Heart left ventricle (tissue), 16 donors: ENCODE data around the gene TRIM33. TPM values are rescaled to one million over a fixed set of nuclear protein-coding genes. Genes with fewer than 3 reads are reported as not detected.

Experiments
- ATAC-seq, 4 donors: fragments of 200-7000 bp; cut with Tn5 transposase; one replicate each; pipeline ENCODE4 v1.9.1; 2020 to 2022; ENCODE audit warnings: moderate library complexity in 4 of 4, mild to moderate bottlenecking in 3 of 4, moderate number of reproducible peaks in 1 of 4
- DNase-seq, 5 donors: peaks; one replicate each; pipeline ENCODE4 v3.0.0-alpha.2; 2020
- H3K27ac ChIP-seq, 12 donors: fragments of 200-600 bp; sonication (generic) in 4 of 12; one replicate each; pipeline versions ENCODE4 v1.5.0 to v1.8.0; 2016 to 2022; ENCODE audit warnings: mild to moderate bottlenecking in 2 of 12
- H3K27me3 ChIP-seq, 9 donors: fragments of 200-600 bp; sonication (generic) in 2 of 9; one replicate each; pipeline versions ENCODE4 v1.5.1 to v1.8.0; 2016 to 2022; ENCODE audit warnings: mild to moderate bottlenecking in 3 of 9
- H3K36me3 ChIP-seq, 9 donors: fragments of 200-600 bp; sonication (generic) in 2 of 9; one replicate each; pipeline versions ENCODE4 v1.5.0 to v1.8.0; 2018 to 2022; ENCODE audit warnings: mild to moderate bottlenecking in 2 of 9
- H3K4me1 ChIP-seq, 12 donors: fragments of 200-600 bp; sonication (generic) in 4 of 12; one replicate each; pipeline versions ENCODE4 v1.5.0 to v1.8.0; 2016 to 2022; ENCODE audit warnings: mild to moderate bottlenecking in 3 of 12
- H3K4me3 ChIP-seq, 12 donors: fragments of 200-600 bp; sonication (generic) in 4 of 12; one replicate each; pipeline versions ENCODE4 v1.5.0 to v1.8.0; 2017 to 2022; ENCODE audit warnings: mild to moderate bottlenecking in 9 of 12, moderate library complexity in 4 of 12
- H3K9me3 ChIP-seq, 12 donors: fragments of 200-600 bp; sonication (generic) in 4 of 12; one replicate each; pipeline versions ENCODE4 v1.5.0 to v1.8.0; 2016 to 2022; ENCODE audit warnings: mild to moderate bottlenecking in 1 of 12
- POLR2A ChIP-seq, 2 donors: fragments of 450-650 bp; IDR thresholded peaks; one replicate each; pipeline ENCODE4 v1.6.1; 2017; ENCODE audit warnings: antibody characterized with exemption in 2 of 2, mild to moderate bottlenecking in 2 of 2, moderate library complexity in 2 of 2
- WGBS, 4 donors: extraction: QIAGEN DNeasy Blood & Tissue Kit in 2 of 4; methylation state at CpG; one replicate each; pipeline versions ENCODE4 v1.1.5 to v1.1.7; 2013 to 2018; 5-methylcytosine and 5-hydroxymethylcytosine counted together
- intact Hi-C, 10 donors: fragments of 100-400 bp; cut with DNase I; formaldehyde crosslinking; loops; one replicate each; pipeline versions ENCODE4 v1.11.1 to v1.14.2; 2022
- polyA plus RNA-seq, 2 donors: library from polyadenylated mRNA; stranded (reverse); fragments of 200-250 nt; gene quantifications; one replicate each; pipeline ENCODE4 v1.2.3, GENCODE V29; 2013
- total RNA-seq, 9 donors: library from RNA; depleted of rRNA in 2 of 9; stranded (reverse); fragments of >200 nt in 2 of 9; fragmentation: NEBNext Ultra II Directional in 3 of 9; extraction: Animal tissue kit (Norgen Biotek cat#: 25700) in 3 of 9; gene quantifications; one replicate each; pipeline versions ENCODE4 v1.1.0 to v1.2.4, GENCODE V29; 2016 to 2023
- TF ChIP-seq, protein P1 (sequence below), 12 donors: fragments of 200-600 bp; sonication (generic) in 4 of 12; IDR thresholded peaks; one replicate each; pipeline versions ENCODE4 v1.5.0 to v1.8.0; 2018 to 2022; ENCODE audit warnings: antibody characterized with exemption in 12 of 12, mild to moderate bottlenecking in 5 of 12
- donor health status: ischemic (EF 13 %, LVEDD 7.1; RV severe dilation, severe dysfunction).
- donor health status: healthy with polysubstance abuse.
- donor health status: DM: no; HTN: yes; CAD: no.
- donor health status: DM: no; HTN: no; CAD: no.
- donor health status: ischemic (EF 25% LVEDD 6.9; RV normal size, moderate dysfunction).
- donor health status: ischemic (EF 25% LVEDD 5.7; RV mildly dilated, moderate dysfunction).
- donor health status: healthy.
- donor health status: DM: yes; HTN: yes; CAD: no.
- donor health status: ischemic (EF 35%, LVEDD 5.7; RV mildly dilated, moderate dysfunction).
- donor health status: nonischemic (EF 11% LVEDD 7.7; RV severe dilation, severe dysfunction).
- donor health status: DM: yes; HTN: yes; CAD: no.
- donor health status: PGD.
- donor health status: ischemic (EF 29% LVEDD 5.4; RV normal size, mild dysfunction).
- donor health status: nonischemic (EF 23%, LVEDD 6.1; RV moderate dilation, normal function).

TRIM33 gene
- total and polyA plus RNA-seq, 11 donors = 6.1 to 30.8 (median 17.3) TPM

DNA sequence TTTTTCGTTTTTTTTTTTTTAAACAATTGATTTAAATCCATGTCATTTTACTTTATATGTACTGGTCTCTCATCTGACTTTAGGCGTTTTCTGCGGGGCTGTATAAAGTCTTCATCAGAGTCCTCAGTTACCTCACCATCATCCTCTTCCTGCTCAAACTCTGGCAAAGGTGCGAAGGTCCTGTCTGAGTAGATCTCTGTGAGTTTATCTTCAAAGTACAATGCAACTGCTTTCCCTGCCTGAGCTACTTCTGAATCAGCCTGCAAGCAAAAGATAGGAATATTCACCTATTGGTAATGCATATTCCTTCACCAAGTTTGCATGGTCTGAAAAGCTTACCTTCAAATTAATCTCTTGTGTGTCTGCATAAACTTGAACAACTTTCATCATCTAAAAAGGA is 113.4 kb downstream of the TRIM33 start:
- TF ChIP-seq, protein P1, sequence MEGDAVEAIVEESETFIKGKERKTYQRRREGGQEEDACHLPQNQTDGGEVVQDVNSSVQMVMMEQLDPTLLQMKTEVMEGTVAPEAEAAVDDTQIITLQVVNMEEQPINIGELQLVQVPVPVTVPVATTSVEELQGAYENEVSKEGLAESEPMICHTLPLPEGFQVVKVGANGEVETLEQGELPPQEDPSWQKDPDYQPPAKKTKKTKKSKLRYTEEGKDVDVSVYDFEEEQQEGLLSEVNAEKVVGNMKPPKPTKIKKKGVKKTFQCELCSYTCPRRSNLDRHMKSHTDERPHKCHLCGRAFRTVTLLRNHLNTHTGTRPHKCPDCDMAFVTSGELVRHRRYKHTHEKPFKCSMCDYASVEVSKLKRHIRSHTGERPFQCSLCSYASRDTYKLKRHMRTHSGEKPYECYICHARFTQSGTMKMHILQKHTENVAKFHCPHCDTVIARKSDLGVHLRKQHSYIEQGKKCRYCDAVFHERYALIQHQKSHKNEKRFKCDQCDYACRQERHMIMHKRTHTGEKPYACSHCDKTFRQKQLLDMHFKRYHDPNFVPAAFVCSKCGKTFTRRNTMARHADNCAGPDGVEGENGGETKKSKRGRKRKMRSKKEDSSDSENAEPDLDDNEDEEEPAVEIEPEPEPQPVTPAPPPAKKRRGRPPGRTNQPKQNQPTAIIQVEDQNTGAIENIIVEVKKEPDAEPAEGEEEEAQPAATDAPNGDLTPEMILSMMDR (IDR thresholded peaks at IDR 0.05) = no peak
- no peak for TF ChIP-seq POLR2A (IDR thresholded peaks at IDR 0.05)
- WGBS, 4 donors = 89 to 93% (median 92%) methylated on average over 4 of the region's 4 CpGs
- intact Hi-C loops = loop anchor here in 1 of 10 donors (10.0 kb wide), 1 partner anchor 167 kb away; no protein-coding TSS in a partner anchor

DNA sequence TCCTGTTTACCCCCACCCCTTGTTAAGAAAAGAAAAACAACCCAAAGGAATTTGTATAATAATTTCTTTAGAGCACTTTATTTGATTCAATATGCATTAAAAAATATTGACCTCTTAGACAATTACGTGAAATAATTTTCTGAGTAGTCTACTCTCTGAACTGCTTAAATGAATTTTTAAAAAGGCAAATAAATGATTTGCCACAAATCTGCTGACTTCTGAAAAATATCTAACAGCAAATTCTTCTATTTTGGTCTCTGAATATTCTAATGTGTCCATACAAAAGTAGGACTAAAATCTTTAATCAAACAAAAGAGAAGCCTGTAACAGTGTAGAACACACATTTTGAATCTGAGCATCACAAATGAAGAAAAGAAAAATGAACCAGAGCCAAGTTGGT is 115.1 kb downstream of the TRIM33 start:
- ATAC-seq = no peak
- no peaks in the 10 kb centered on the region for H3K27me3 ChIP-seq
- 94 to 100% (median 97%) methylated on average over 1 of the region's 1 CpG for WGBS, 4 donors
- no peaks in the 10 kb centered on the region for H3K9me3 ChIP-seq
- TF ChIP-seq, protein P1 (IDR thresholded peaks at IDR 0.05) = no peak
- TF ChIP-seq POLR2A (IDR thresholded peaks at IDR 0.05) = no peak
- H3K27ac ChIP-seq = no peak overlapping the region
- no peak for DNase-seq
- intact Hi-C loops = loop anchor here in 1 of 10 donors (10.0 kb wide), 1 partner anchor 169 kb away; no protein-coding TSS in a partner anchor
- no peak overlapping the region for H3K4me3 ChIP-seq
- H3K36me3 ChIP-seq = peaks cover 0 to 93% (median 81%) of the 10 kb centered on the region in 9 donors
- no peaks in the 10 kb centered on the region for H3K4me1 ChIP-seq

More for the DNA sequence above, 113.4 kb downstream of the TRIM33 start:
- peaks cover 0 to 99% (median 89%) of the 10 kb centered on the region in 9 donors for H3K36me3 ChIP-seq
- H3K4me1 ChIP-seq = no peaks in the 10 kb centered on the region
- ATAC-seq (no peak), DNase-seq (no peak)
- no peaks in the 10 kb centered on the region for H3K27me3 ChIP-seq
- no peaks in the 10 kb centered on the region for H3K9me3 ChIP-seq
- H3K27ac ChIP-seq = no peak overlapping the region
- H3K4me3 ChIP-seq = no peak overlapping the region

DNA sequence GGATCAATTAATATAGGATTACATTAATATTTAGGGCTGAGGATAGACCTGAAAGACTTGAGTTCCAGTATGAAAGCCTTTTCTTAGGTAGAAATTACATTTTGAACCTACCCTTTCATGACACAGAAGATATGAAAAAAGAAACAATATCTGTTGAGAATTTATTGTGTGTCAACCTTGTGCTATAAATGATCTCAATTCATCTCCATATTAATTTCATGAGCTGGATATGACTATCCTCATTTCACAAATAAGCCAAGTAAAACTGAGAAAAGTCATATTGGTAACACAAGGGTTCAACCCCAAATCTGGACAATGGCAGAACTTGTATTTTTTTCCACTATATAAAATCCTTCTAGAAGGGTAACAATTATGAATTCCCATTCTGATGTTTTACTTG is 120.0 kb downstream of the TRIM33 start:
- ATAC-seq = no peak
- no peak overlapping the region for H3K4me3 ChIP-seq
- peaks cover 0 to 47% (median 32%) of the 10 kb centered on the region in 9 donors for H3K36me3 ChIP-seq
- H3K27me3 ChIP-seq = no peaks in the 10 kb centered on the region
- no peak for DNase-seq
- H3K27ac ChIP-seq = no peak overlapping the region
- no peak for TF ChIP-seq POLR2A (IDR thresholded peaks at IDR 0.05)
- TF ChIP-seq, protein P1 (IDR thresholded peaks at IDR 0.05) = no peak
- peaks cover 0 to 13% (median 0%) of the 10 kb centered on the region in 12 donors for H3K4me1 ChIP-seq
- H3K9me3 ChIP-seq = peaks cover 0 to 9% (median 0%) of the 10 kb centered on the region in 12 donors
- intact Hi-C loops = loop anchor here in 1 of 10 donors (10.0 kb wide), 1 partner anchor 174 kb away; no protein-coding TSS in a partner anchor

DNA sequence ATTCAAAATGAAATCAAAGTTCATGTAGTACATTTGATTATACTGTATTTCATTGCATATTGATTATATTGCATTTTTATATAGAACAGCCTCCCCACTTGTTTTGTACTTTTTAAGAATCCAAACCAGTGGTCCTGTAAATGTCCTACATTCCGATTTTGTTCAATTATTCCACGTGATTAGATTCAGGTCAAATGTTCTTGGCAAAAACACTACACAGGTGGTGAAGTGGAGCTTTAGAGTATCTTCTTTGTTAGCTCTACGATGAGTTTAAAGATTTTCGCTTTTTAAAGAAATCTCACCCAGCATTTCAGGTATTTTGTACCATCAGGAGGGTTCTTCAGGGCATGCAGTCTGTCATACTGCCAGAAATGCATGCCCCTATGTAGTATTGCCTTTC is 120.6 kb downstream of the TRIM33 start:
- Histone ChIP-seq H3K9me3 (peaks cover 0 to 15% (median 4%) of the 10 kb centered on the region in 12 donors), H3K36me3 (peaks cover 0 to 41% (median 26%) of the 10 kb centered on the region in 9 donors), H3K27ac (no peak overlapping the region), H3K27me3 (no peaks in the 10 kb centered on the region), H3K4me3 (no peak overlapping the region), H3K4me1 (peaks cover 0 to 13% (median 0%) of the 10 kb centered on the region in 12 donors)
- TF ChIP-seq POLR2A (IDR thresholded peaks at IDR 0.05) = no peak
- TF ChIP-seq, protein P1 (IDR thresholded peaks at IDR 0.05) = no peak
- 91 to 94% (median 93%) methylated on average over 4 of the region's 4 CpGs for WGBS, 4 donors
- intact Hi-C loops = loop anchor here in 1 of 10 donors (10.0 kb wide), 1 partner anchor 174 kb away; no protein-coding TSS in a partner anchor
- no peak for ATAC-seq
- no peak for DNase-seq
